Thymus (tissue), 11 donors: ENCODE data around the gene TNFRSF12A. TPM values are rescaled to one million over a fixed set of nuclear protein-coding genes. Genes with fewer than 3 reads are reported as not detected.
A peak's percentile ranks its signal among the peaks of the same experiment; 100 is the strongest.

Experiments used
- DNase-seq, 9 donors: peaks; one replicate each; pipeline ENCODE4 v3.0.0-alpha.2; 2013; ENCODE audit warnings: low spot score in 9 of 9, low read depth in 6 of 9, missing footprints in 1 of 9
- H3K27ac ChIP-seq, 2 donors: one replicate each; pipeline ENCODE4 v1.5.1; 2013; ENCODE audit warnings: control low read depth in 1 of 2, low read depth in 1 of 2, low read length in 1 of 2, mild to moderate bottlenecking in 1 of 2, moderate library complexity in 1 of 2
- H3K27me3 ChIP-seq, 2 donors: one replicate each; pipeline ENCODE4 v1.5.1; 2013; ENCODE audit warnings: low read length in 1 of 2; ENCODE audit not compliant: control insufficient read depth in 2 of 2, insufficient read depth in 1 of 2
- H3K36me3 ChIP-seq, 2 donors: one replicate each; pipeline ENCODE4 v1.5.1; 2013; ENCODE audit warnings: low read length in 1 of 2, mild to moderate bottlenecking in 1 of 2, moderate library complexity in 1 of 2; ENCODE audit not compliant: control insufficient read depth in 2 of 2, insufficient read depth in 2 of 2
- H3K4me1 ChIP-seq, 2 donors: one replicate each; pipeline ENCODE4 v1.5.1; 2013; ENCODE audit warnings: low read length in 2 of 2; ENCODE audit not compliant: control insufficient read depth in 2 of 2, insufficient read depth in 2 of 2
- H3K4me3 ChIP-seq, 2 donors: one replicate each; pipeline ENCODE4 v1.5.1; 2013; ENCODE audit warnings: low read length in 2 of 2, control low read depth in 1 of 2, mild to moderate bottlenecking in 1 of 2
- H3K9me3 ChIP-seq, 2 donors: one replicate each; pipeline ENCODE4 v1.5.1; 2013; ENCODE audit warnings: low read length in 1 of 2, mild to moderate bottlenecking in 1 of 2; ENCODE audit not compliant: control insufficient read depth in 2 of 2, insufficient read depth in 1 of 2
- WGBS: extraction: QIAGEN DNeasy Blood & Tissue Kit; methylation state at CpG from one replicate; pipeline ENCODE4 v1.1.7; 2013; 5-methylcytosine and 5-hydroxymethylcytosine counted together
- polyA plus RNA-seq: library from polyadenylated mRNA; stranded (reverse); fragments of 200-250 nt; gene quantifications from one replicate; pipeline ENCODE4 v1.2.3, GENCODE V29; 2013
- total RNA-seq: library from RNA; stranded (reverse); fragments of 120-200 nt; gene quantifications from one replicate; pipeline ENCODE4 v1.2.4, GENCODE V29; 2013
- donor health status: healthy.

Gene TNFRSF12A
- total and polyA plus RNA-seq, 2 donors = 5.1 to 46.9 TPM

- Histone ChIP-seq H3K27ac (peak overlapping the region; percentile 67 to 68), H3K36me3 (peaks cover 13 to 19% of the 10 kb centered on the region in 2 donors), H3K4me1 (peaks cover 51 to 91% of the 10 kb centered on the region in 2 donors), H3K4me3 (no peak overlapping the region), H3K9me3 (no peaks in the 10 kb centered on the region), H3K27me3 (no peaks in the 10 kb centered on the region)
- WGBS = 94% methylated on average over 9 of the region's 9 CpGs
- no peak for DNase-seq
Measured at GRCh38 chr16:3070608-3071111, 50.5 kb downstream of the TNFRSF12A start.

GRCh38 chr16:3071655-3072054 is 51.5 kb downstream of the TNFRSF12A start:
- Histone ChIP-seq H3K27me3 (no peaks in the 10 kb centered on the region), H3K4me1 (peaks cover 57 to 91% of the 10 kb centered on the region in 2 donors), H3K36me3 (peaks cover 13 to 19% of the 10 kb centered on the region in 2 donors), H3K4me3 (no peak overlapping the region), H3K9me3 (peaks cover 0 to 8% of the 10 kb centered on the region in 2 donors), H3K27ac (peak overlapping the region; percentile 58 to 67)
- whole genome bisulfite sequencing = 95% methylated on average over 7 of the region's 7 CpGs
- no peak for DNase-seq

Other genes starting within 250 kb of the TNFRSF12A start
- 349 TPM for gene ELOB, start 243.1 kb upstream of the TNFRSF12A start, total RNA-seq
- 287 TPM for gene ELOB, start 243.1 kb upstream of the TNFRSF12A start, polyA plus RNA-seq
- gene PRSS33, start 232.8 kb upstream of the TNFRSF12A start, total RNA-seq = 0.05 TPM
- 0.37 TPM for gene PRSS33, start 232.8 kb upstream of the TNFRSF12A start, polyA plus RNA-seq
- gene PRSS41, start 221.9 kb upstream of the TNFRSF12A start, total RNA-seq = not detected
- gene PRSS41, start 221.9 kb upstream of the TNFRSF12A start, polyA plus RNA-seq = not detected
- 1.2 TPM for gene PRSS21, start 203.1 kb upstream of the TNFRSF12A start, total RNA-seq
- 0.68 TPM for gene PRSS21, start 203.1 kb upstream of the TNFRSF12A start, polyA plus RNA-seq
- 0.85 TPM for gene ZG16B, start 190.1 kb upstream of the TNFRSF12A start, total RNA-seq
- 1.2 TPM for gene ZG16B, start 190.1 kb upstream of the TNFRSF12A start, polyA plus RNA-seq
- gene PRSS22, start 162.2 kb upstream of the TNFRSF12A start, total RNA-seq = 0.42 TPM
- gene PRSS22, start 162.2 kb upstream of the TNFRSF12A start, polyA plus RNA-seq = 4.1 TPM
- gene FLYWCH2, start 137.2 kb upstream of the TNFRSF12A start, total RNA-seq = 37.4 TPM
- 34.5 TPM for gene FLYWCH2, start 137.2 kb upstream of the TNFRSF12A start, polyA plus RNA-seq
- gene FLYWCH1, start 108.4 kb upstream of the TNFRSF12A start, total RNA-seq = 9.6 TPM
- gene FLYWCH1, start 108.4 kb upstream of the TNFRSF12A start, polyA plus RNA-seq = 34.1 TPM
- 18.2 TPM for gene KREMEN2, start 56.1 kb upstream of the TNFRSF12A start, total RNA-seq
- gene KREMEN2, start 56.1 kb upstream of the TNFRSF12A start, polyA plus RNA-seq = 3.1 TPM
- gene PAQR4, start 51.0 kb upstream of the TNFRSF12A start, total RNA-seq = 11.2 TPM
- gene PAQR4, start 51.0 kb upstream of the TNFRSF12A start, polyA plus RNA-seq = 9.5 TPM
- gene PKMYT1, start 39.9 kb upstream of the TNFRSF12A start, total RNA-seq = 16.5 TPM
- 5.3 TPM for gene PKMYT1, start 39.9 kb upstream of the TNFRSF12A start, polyA plus RNA-seq
- 0.19 TPM for gene CLDN9, start 7.4 kb upstream of the TNFRSF12A start, total RNA-seq
- gene CLDN9, start 7.4 kb upstream of the TNFRSF12A start, polyA plus RNA-seq = 0.98 TPM
- 0.28 TPM for gene CLDN6, start 2.2 kb upstream of the TNFRSF12A start, total RNA-seq
- gene CLDN6, start 2.2 kb upstream of the TNFRSF12A start, polyA plus RNA-seq = 0.48 TPM
- gene HCFC1R1, start 3.6 kb downstream of the TNFRSF12A start, total RNA-seq = 19.0 TPM
- 56.0 TPM for gene HCFC1R1, start 3.6 kb downstream of the TNFRSF12A start, polyA plus RNA-seq
- 37.6 TPM for gene THOC6, start 3.7 kb downstream of the TNFRSF12A start, total RNA-seq
- gene THOC6, start 3.7 kb downstream of the TNFRSF12A start, polyA plus RNA-seq = 36.8 TPM
- 0.38 TPM for gene BICDL2, start 16.6 kb downstream of the TNFRSF12A start, total RNA-seq
- 6.0 TPM for gene BICDL2, start 16.6 kb downstream of the TNFRSF12A start, polyA plus RNA-seq
- 0.80 TPM for gene MMP25, start 26.2 kb downstream of the TNFRSF12A start, total RNA-seq
- gene MMP25, start 26.2 kb downstream of the TNFRSF12A start, polyA plus RNA-seq = 2.9 TPM
- 175 TPM for gene IL32, start 45.3 kb downstream of the TNFRSF12A start, total RNA-seq
- 343 TPM for gene IL32, start 45.3 kb downstream of the TNFRSF12A start, polyA plus RNA-seq
- gene ZSCAN10, start 78.9 kb downstream of the TNFRSF12A start, total RNA-seq = 0.05 TPM
- gene ZSCAN10, start 78.9 kb downstream of the TNFRSF12A start, polyA plus RNA-seq = 0.11 TPM
- 4.6 TPM for gene ZNF205, start 92.2 kb downstream of the TNFRSF12A start, total RNA-seq
- 9.3 TPM for gene ZNF205, start 92.2 kb downstream of the TNFRSF12A start, polyA plus RNA-seq
- 1.5 TPM for gene ZNF213, start 114.7 kb downstream of the TNFRSF12A start, total RNA-seq
- 5.2 TPM for gene ZNF213, start 114.7 kb downstream of the TNFRSF12A start, polyA plus RNA-seq
- gene OR1F1, start 167.8 kb downstream of the TNFRSF12A start, total RNA-seq = not detected
- 0.02 TPM for gene OR1F1, start 167.8 kb downstream of the TNFRSF12A start, polyA plus RNA-seq
- 8.6 TPM for gene ZNF200, start 214.8 kb downstream of the TNFRSF12A start, total RNA-seq
- 10.0 TPM for gene ZNF200, start 214.8 kb downstream of the TNFRSF12A start, polyA plus RNA-seq
- gene MEFV, start 236.3 kb downstream of the TNFRSF12A start, total RNA-seq = 0.52 TPM
- gene MEFV, start 236.3 kb downstream of the TNFRSF12A start, polyA plus RNA-seq = 0.80 TPM